Endothelial cell of umbilical vein (primary cell): ENCODE measurements around the gene PLAAT2.

ENCODE experiments used
- CTCF ChIP-seq, 2 donors: IDR thresholded peaks; 1 replicate in 1 of 2; 2 replicates in 1 of 2; pipeline ENCODE4 v1.5.1; 2011; ENCODE audit warnings: low read length in 2 of 2, mild to moderate bottlenecking in 2 of 2, moderate library complexity in 2 of 2, control low read depth in 1 of 2, inconsistent platforms in 1 of 2, low read depth in 1 of 2; ENCODE audit not compliant: insufficient read depth in 1 of 2; ENCODE audit errors: extremely low read depth in 1 of 2
- JUN ChIP-seq: IDR thresholded peaks from 2 replicates; pipeline ENCODE4 v1.6.1; 2011; ENCODE audit warnings: borderline replicate concordance, low read depth; ENCODE audit not compliant: insufficient read length, insufficient read depth
- POLR2A ChIP-seq: IDR thresholded peaks from 2 replicates; pipeline ENCODE4 v1.6.1; 2012; ENCODE audit warnings: low read depth, mild to moderate bottlenecking, control low read depth, low read length
- POLR2AphosphoS5 ChIP-seq: IDR thresholded peaks from 2 replicates; pipeline ENCODE4 v1.6.1; 2012; ENCODE audit warnings: low read depth, mild to moderate bottlenecking, control low read depth, low read length, moderate library complexity; ENCODE audit not compliant: insufficient read depth

- no peak for TF ChIP-seq CTCF (IDR thresholded peaks at IDR 0.05; ENCODE audit: extremely low read depth in 1 of 2, insufficient read depth in 1 of 2, low read depth in 1 of 2, low read length in 2 of 2)
- TF ChIP-seq POLR2AphosphoS5: no peak
- TF ChIP-seq POLR2A: no peak
- TF ChIP-seq JUN: no peak
Observed at GRCh38 chr11:63510360-63511047, 52.7 kb downstream of the PLAAT2 start.
